Stimulated activated CD4-positive, alpha-beta T cell treated with anti-CD3 and anti-CD28 coated beads, TNF-alpha, amount 100 ng/mL, for 4 hours (primary cell): ENCODE data around the gene CPTP.

ENCODE experiments used
- DNase-seq, 3 experiments: peaks; one replicate each; pipeline ENCODE4 v3.0.0-alpha.2; 2020; ENCODE audit warnings: low read depth in 3 of 3

The CPTP gene

GRCh38 chr1:1348420-1349255 is 24.0 kb downstream of the CPTP start:
- DNase-seq, result no peak

GRCh38 chr1:1349256-1350012 is 24.8 kb downstream of the CPTP start, which contains the start of gene DVL1:
Gene DVL1 (minus strand): TSS chr1:1349418. CDS start chr1:1349065, 353 bp downstream.
- peak; percentile 58 to 63 (median 60) for DNase-seq

DNA sequence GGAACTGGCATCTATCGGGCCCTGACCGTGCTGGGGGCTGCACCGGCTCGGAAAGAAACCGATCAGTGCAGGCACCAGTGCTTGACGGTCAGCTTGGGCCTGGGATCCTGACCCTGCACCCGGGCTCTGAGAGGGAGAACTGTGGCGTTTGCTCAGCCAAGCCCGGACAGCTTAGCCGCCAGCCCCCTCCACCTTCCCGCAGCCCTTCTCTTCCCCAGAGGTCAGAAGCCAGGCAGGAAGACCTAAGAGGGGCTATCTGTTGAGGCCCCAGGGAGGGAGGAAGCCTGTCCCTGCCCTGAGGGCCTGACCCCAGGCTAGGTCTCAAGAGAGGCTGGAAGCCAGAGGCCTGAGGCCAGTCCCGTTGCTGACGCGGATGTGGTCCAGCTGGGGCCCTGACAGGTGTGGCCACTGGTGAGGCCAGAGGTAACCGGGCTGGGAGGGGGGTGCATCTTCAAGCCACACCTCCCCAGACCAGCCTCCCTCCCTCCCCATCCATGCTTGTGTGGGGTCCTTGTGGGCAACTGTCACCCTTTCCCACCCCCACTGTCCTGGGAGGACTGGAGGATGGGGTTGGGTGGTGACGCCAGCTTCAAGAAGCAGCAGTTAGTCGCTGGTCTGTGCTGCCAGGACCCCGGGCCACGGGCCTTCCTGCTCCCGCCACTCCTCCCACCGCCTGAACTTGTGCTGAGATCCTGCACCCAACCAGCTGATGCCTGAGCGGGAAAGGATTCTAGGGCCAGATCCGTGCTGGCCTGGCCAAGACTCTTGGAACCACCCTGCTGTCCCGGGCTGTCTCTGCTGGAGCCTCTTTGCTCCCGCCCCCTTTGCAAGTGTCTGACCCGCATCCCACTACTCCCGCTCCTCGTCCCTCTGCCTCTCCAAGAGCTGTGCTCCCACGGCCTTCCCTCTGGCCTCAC is 27.2 kb downstream of the CPTP start:
- no peak for DNase-seq

DNA sequence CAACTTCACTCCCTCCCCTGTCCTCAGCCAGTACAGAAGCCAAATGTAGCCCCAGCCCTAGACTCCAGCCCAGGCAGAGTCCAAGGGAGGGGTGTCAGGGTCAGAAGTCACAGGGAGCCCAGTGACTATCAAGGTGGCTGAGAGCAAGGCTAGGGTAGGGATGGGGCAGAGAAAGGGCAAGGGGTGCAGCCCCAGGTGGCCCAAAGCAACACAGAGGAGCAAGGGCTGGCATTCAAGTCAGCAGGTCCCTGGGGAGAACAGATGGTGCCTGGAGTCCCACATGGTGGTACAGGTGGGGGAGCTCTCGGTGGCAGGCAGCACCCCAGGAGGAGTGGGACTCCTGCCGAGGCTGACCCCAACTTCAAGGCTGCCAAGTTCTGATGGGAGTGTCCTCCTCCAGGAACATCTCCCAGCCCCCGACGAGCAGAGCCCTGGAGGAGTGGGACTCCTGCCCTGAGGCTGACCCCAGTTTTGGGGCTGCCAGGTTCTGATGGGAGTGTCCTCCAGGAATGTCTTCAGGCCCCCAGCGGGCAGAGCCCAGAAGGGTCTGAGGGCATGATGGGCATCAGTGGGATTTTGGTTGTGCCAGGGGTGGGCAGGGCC is 28.3 kb downstream of the CPTP start:
- no peak for DNase-seq

- DNase-seq, result no peak
These were observed 29.0 kb downstream of the CPTP start for GRCh38 chr1:1353389-1354151.

GRCh38 chr1:1354271-1355247 is 30.0 kb downstream of the CPTP start:
- no peak for DNase-seq

DNA sequence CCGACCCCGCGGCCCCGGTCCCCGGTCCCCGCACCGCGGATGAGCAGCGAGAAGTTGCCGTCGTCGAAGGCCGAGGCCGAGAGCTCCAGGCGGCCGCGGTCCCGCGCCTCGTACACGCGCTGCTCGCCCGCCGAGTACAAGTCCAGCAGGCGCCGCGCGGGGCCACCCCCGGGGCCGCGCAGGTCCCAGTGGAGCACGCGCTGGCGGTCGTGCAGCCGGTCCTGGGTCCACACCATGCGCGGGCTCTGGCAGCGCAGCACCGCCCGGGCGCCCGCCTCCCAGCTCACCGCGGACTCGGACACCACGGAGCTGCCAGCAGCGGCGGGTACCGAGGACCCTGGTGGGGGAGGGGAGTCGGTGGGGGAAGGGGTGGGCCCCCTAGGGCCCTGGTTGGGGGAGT is 30.8 kb downstream of the CPTP start:
- DNase-seq, result no peak

- no peak for DNase-seq
These were observed 31.7 kb downstream of the CPTP start for GRCh38 chr1:1356166-1356795.

DNA sequence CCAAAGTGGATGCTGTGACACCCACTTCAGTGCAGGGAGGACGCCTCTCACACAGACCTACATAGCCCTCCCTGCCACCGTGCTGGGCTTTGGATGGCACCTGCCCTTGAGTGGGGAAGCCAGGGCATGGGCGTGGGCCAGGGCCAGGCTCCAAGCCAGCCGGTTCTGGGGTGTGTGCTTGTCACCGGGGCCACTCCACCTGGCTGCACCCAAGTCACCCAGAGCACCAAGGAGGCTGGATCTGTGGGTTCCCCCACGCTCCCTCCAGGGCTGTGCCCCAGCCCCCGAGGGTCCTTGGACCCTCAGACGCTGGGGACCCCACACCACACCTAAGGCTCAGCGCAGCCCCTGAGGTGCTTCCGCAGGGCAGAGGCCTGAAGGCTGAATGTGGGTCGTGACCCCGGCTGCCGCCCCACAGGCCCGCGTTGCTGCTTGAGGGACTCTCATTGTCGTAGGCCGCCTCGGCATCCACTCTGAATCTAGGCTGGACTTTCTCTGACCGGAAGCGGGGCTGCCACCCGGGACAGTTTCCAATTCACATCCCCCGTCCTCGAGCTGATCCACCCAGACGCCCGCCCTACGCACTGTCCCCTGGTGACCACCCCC is 32.3 kb downstream of the CPTP start:
- no peak for DNase-seq

- DNase-seq, result no peak
These were observed 33.4 kb downstream of the CPTP start for GRCh38 chr1:1357871-1358432.

GRCh38 chr1:1358433-1359271 is 34.0 kb downstream of the CPTP start, which contains the start of gene MXRA8:
Gene MXRA8 (minus strand): TSS chr1:1358555. CDS start chr1:1358504, 51 bp downstream.
- no peak for DNase-seq

GRCh38 chr1:1359308-1359663 is 34.7 kb downstream of the CPTP start:
- no peak for DNase-seq

GRCh38 chr1:1359664-1360468 is 35.3 kb downstream of the CPTP start:
- no peak for DNase-seq

DNA sequence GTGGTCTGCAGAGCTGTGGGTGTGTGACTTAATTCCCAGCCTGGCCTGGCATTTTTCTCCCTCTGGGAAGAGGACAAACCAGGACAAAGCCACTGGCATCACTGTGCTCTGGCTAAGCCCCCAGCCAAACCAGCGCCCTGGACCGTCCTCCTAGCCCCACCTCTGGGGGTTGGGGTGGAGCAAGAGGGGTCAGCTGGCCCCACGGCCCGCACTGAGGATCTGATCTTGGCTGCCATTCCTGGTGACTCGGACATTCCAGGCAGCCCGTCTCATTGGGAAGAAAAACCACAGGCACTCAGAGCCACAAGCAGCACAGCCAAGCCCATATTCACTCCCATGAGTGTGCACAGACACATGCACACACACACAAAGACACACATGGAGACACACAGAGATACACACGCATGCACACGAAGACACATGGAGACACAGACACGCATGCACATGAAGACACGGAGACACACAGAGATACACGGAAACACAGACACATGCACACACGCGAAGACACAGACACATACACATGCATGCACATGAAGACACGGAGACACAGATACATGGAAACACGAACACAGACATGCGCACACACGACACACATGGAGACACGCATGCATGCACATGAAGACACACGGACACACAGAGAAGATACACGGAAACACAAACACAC is 36.0 kb downstream of the CPTP start:
- DNase-seq, result no peak

- no peak for DNase-seq
These were observed 36.8 kb downstream of the CPTP start for GRCh38 chr1:1361233-1361981.
